ENCODE results near the gene PANX1.

PANX1 gene

GRCh38 chr11:94129512-94130297, 1.1 kb downstream of the PANX1 start:
- no peak for DNase-seq (ENCODE audit: low spot score)

- DNase-seq (ENCODE audit: low spot score) = no peak
Observed at GRCh38 chr11:94130298-94131046, 1.8 kb downstream of the PANX1 start.

GRCh38 chr11:94131047-94131717, 2.5 kb downstream of the PANX1 start:
- DNase-seq (ENCODE audit: low spot score) = no peak

DNA sequence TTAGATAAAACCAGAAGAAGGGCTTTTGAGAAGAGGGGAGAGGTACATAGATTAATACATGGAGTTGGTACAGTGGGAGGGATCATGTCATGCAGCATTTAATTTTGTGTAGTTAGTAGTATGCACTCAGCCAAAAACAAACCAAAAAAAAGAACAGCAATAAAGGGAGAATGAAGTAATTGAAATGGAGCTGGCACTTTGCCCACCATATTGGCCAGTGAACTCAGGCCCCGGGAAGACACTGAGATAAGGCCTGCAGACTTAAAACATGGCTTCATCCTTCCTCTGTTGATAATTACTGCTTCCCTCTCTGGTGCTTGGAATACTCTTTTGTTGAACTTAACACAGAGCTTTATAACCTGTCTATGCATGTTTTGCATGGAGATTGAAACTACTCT, 3.1 kb downstream of the PANX1 start:
- no peak for DNase-seq (ENCODE audit: low spot score)

DNA sequence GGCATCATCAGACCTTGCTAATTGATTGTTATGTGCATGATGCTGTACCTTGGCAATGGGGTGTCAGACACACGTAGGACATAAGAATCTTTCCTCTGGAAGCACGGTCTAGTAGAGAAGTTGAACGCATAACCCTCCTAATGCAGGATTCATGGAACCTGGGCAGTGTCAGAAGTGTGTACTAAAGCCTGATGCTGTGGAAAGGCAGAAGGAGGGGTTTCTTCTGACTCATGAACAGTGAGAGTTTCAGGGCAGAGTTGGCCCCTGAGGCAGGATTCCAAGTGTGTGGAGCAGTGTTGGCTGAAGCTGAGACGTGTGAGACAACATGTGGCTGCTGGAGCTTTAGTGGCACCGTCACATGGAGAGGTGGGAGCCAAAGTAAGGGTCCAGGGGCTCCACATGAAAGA, 3.5 kb downstream of the PANX1 start:
- DNase-seq (ENCODE audit: low spot score) = no peak

DNA sequence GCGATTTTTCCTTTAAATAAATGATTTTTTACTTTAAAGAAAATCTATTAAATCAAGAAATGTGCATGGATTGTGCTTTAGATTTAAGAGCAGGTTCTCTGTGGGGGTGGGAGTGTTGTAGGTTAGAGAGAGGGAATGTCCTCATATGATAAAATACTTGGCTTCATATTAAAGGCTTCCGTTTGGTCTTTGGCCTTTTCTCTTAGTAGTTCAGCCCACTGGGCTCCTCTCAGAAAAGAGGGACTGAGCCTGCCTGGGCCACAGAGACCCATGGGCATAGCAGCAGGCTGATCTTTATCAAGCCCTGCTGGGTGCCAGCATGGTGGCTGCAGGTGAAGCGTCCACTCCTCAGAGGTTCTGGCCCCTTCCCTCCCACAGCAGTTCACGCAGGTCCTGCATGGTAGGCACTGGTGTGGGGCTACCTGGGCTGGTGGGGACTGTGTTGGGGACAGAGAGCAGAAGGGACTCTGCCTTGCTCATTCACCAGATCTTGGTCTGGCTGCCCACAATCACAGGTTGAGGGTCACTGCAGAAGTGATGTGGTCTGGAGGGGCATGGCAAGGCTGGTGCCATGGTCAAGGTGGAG, 4.3 kb downstream of the PANX1 start:
- DNase-seq (ENCODE audit: low spot score) = no peak

GRCh38 chr11:94133752-94134151, 5.1 kb downstream of the PANX1 start:
- DNase-seq (ENCODE audit: low spot score) = no peak

GRCh38 chr11:94134651-94135512, 6.2 kb downstream of the PANX1 start:
- DNase-seq (ENCODE audit: low spot score) = no peak

DNA sequence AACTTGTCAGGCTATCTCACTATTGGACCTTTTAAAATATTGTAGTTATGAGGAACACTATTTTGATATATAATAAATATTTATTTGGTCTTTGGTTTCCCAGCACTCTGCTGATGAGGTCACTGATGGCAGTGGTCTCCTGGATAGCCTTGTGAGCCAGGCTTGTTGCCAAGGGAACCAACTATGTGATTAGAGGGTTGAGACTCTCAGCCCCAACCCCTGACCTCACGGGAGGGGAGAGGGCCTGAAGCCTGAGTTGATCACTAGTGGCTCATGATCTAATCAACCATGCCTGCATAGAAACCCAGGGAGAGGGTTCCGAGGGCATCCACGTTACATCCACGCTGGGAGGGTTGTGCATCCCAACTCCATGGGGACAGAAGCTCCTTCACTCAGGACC, 10.8 kb downstream of the PANX1 start:
- DNase-seq (ENCODE audit: low spot score) = no peak

DNA sequence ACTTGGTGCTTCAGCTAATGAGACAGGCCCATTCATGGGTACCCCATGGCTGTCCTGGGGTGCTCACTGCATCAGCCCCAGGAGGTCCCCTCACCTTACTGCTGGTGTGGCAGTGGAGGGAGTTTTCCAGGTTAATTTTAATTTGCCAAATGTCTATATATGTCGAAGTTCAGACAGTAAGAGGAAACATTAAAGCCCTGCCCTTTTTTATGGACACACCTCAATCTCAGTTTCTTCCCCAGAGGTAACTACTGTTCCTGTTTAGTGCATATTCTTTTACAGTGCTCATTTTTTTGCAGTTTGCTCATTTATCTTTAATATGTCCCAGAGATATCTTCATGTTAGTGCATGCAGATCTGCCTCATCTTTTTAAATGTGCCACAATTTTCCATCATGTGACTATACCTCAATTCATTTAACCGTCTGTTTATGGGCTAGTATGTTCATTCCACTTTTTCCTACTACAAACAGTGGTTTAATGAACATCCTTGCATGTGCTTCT, 11.6 kb downstream of the PANX1 start:
- DNase-seq (ENCODE audit: low spot score) = no peak

- no peak for DNase-seq (ENCODE audit: low spot score)
Observed at GRCh38 chr11:94141511-94142307, 13.1 kb downstream of the PANX1 start.

DNA sequence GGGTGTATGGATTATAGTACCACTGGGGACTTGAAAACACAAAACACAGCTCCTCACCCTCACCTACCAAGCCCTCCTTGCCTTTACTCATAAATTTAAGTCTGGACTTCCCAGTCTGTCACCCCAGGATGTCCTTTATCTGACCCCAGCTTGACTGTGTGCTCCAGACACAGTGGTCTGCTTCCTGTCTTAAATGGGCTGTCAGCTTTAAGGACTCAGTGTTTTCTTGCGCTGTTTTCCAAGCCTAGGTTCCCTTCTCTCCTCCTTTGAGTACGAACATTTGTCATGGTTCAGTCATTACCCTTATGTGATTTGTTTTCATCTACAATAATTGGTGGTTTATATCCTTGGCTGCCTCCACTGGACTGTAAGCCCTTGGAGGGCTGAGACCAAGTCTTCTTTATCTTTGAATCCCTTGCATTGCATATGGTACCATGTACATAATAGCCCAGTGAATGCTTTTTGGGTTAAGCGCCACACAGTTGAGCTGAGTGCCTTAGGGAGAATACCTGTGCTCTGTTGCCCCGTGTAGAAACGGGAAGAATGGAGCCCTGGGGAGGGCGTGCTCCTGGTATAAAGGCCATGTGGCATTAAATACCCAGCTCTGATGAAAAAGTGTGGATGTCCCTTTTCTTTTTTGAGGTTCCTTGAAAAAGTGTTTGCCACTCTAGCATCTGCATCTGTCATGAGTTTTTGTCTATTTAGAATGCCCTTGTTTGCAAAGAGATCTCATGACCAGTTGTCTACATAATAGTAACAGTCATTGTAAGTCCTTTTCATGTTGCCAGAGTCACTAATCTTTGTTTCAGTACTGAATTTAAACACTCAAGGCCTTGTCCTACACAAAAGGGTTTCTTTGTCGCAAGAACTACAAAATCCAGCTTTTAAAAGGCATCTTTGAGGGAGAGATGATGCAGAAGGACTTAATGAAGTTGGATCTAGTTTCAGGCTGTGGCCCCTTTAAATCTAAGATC, 14.0 kb downstream of the PANX1 start:
- DNase-seq (ENCODE audit: low spot score) = peak; percentile 62

DNA sequence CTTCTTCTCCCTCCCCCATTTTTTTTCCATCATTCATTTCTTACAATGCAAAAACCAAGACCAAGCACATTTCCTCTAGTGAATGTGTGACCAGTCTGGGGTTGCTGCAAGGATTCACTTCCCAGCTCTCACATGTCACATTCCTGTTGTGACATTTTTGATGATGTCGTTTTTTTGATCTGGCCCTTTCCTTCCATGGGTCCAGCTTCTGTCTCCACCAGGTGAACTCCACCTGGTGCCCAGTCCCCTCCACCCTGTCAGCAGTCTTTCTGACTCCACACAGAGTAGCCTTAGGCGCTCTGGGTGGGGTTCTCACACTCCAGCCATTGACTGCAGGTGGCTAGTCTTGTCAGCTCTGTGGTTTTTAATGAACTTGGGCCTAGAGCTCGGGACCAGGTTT, 15.6 kb downstream of the PANX1 start:
- no peak for DNase-seq (ENCODE audit: low spot score)

GRCh38 chr11:94144664-94145063, 16.0 kb downstream of the PANX1 start:
- no peak for DNase-seq (ENCODE audit: low spot score)

DNA sequence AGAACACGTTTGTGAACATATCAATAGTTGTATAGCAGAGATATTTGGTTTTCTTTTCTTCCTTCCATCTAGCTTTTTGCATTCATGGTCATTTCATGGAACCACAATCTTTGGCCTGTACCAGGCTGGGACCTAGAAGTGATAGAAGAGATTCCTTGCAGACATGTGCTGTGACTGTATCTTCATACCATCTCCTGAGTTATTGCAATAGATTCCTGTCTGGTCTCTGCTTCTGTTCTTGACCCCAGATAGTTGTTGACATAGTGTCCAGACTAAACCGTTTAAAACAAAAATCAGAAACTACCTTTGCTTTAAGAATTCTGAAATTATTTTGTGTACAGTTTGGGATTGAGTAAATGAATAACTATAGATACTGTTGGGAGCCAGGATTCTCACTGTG, 16.8 kb downstream of the PANX1 start:
- DNase-seq (ENCODE audit: low spot score) = no peak

- no peak for DNase-seq (ENCODE audit: low spot score)
Observed at GRCh38 chr11:94145916-94146315, 17.3 kb downstream of the PANX1 start.

- DNase-seq (ENCODE audit: low spot score) = no peak
Observed at GRCh38 chr11:94147433-94147845, 18.8 kb downstream of the PANX1 start.

GRCh38 chr11:94148189-94148588, 19.5 kb downstream of the PANX1 start:
- DNase-seq (ENCODE audit: low spot score) = no peak

DNA sequence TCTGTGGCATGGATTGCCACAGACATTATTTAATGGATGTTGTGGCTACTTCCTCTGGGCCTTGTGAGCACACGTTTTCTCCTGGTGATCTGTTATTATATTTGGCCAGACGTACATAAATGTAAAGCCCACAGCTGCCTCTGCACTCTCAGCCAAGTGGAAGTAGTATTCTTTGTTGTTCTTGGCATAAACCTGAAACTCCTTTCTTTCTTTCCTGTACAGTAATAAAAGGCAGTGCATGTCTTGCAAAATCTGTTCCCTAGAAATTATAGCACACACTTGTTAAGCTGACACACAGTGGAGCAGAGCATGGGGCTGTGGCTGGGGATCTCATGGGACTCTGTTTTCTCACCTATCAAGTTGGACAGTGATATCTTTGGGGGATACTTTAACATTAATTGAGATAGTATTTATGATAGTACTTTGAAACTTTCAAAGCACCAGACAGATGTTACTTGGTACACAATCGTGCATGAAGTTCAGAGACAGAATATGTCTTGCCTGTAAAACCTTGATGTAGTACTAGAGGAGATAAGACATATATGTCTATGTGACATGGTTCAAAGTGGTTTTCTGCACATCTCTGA, 20.9 kb downstream of the PANX1 start:
- DNase-seq (ENCODE audit: low spot score) = no peak
